BLaER1 (cell line): Measurements from ENCODE around the gene CPSF2.
"Not testable (repeated sequence)": the region's sequence is repeated elsewhere in the genome, so short reads cannot be mapped to it uniquely, and the experiment has no call there.

ENCODE experiments used
- H3K27ac ChIP-seq: shearing (Covaris generic); formaldehyde crosslinking; 2 replicates; pipeline ENCODE4 v1.8.1; 2022
- H3K27me3 ChIP-seq: shearing (Covaris generic); formaldehyde crosslinking; 2 replicates; pipeline ENCODE4 v1.8.1; 2022
- H3K36me3 ChIP-seq: shearing (Covaris generic); formaldehyde crosslinking; 2 replicates; pipeline ENCODE4 v1.8.1; 2022
- H3K4me1 ChIP-seq: shearing (Covaris generic); formaldehyde crosslinking; 2 replicates; pipeline ENCODE4 v1.8.1; 2022
- H3K4me2 ChIP-seq: shearing (Covaris generic); formaldehyde crosslinking; 2 replicates; pipeline ENCODE4 v1.8.1; 2022
- H3K4me3 ChIP-seq: shearing (Covaris generic); formaldehyde crosslinking; 2 replicates; pipeline ENCODE4 v1.8.1; 2022
- H3K9ac ChIP-seq: shearing (Covaris generic); formaldehyde crosslinking; 2 replicates; pipeline ENCODE4 v1.8.1; 2022
- H3K9me3 ChIP-seq: shearing (Covaris generic); formaldehyde crosslinking; 2 replicates; pipeline ENCODE4 v1.8.1; 2022
- H4K20me1 ChIP-seq: shearing (Covaris generic); formaldehyde crosslinking; 2 replicates; pipeline ENCODE4 v1.8.1; 2022
- Cebpa-rat ChIP-seq: shearing (Covaris generic); IDR thresholded peaks from 2 replicates; pipeline ENCODE4 v1.8.1; 2022

CPSF2 gene

GRCh38 chr14:92153581-92153980 is 31.8 kb downstream of the CPSF2 start:
- Histone ChIP-seq H3K9me3 (no peaks in the 10 kb centered on the region), H3K36me3 (peaks cover 84% of the 10 kb centered on the region), H3K9ac (no peak overlapping the region), H3K4me3 (no peak overlapping the region), H3K4me1 (no peaks in the 10 kb centered on the region), H4K20me1 (no peaks in the 10 kb centered on the region), H3K27ac (no peak overlapping the region), H3K27me3 (no peaks in the 10 kb centered on the region), H3K4me2 (no peak overlapping the region)
- no peak for TF ChIP-seq Cebpa-rat

DNA sequence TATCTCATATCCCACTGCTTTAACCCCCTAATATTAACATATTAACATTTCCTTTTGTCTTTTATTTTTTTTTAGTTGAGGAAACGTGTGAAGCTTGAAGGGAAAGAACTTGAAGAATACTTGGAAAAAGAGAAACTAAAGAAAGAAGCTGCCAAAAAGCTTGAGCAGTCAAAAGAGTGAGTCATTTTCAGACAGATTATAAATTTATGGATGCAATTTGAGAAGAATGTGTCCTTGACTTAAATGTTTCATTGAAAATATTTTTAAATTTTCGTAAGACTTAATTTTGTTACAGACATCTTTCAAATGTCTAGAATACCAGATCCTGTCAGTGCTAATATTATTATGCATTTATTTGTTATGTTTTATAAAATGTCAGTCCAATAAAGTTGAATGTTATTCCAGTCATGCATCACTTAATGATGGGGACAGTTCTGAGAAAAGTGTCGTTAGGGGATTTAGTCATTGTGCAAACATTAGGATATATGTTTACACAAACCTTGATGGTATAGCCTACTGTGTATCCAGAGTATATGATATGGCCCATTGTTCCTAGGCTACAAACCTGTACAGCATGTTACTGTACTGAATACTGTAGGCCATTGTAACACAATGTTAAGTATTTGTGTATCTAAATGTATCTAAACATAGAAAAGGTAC is 32.6 kb downstream of the CPSF2 start:
- Histone ChIP-seq H3K4me1 (no peaks in the 10 kb centered on the region), H3K27me3 (no peaks in the 10 kb centered on the region), H3K4me2 (no peak overlapping the region), H3K9ac (no peak overlapping the region), H3K9me3 (no peaks in the 10 kb centered on the region), H3K36me3 (peaks cover 85% of the 10 kb centered on the region), H3K27ac (no peak overlapping the region), H4K20me1 (no peaks in the 10 kb centered on the region), H3K4me3 (no peak overlapping the region)
- TF ChIP-seq Cebpa-rat = no peak

GRCh38 chr14:92160619-92161018 is 38.9 kb downstream of the CPSF2 start:
- H3K27ac ChIP-seq = no peak overlapping the region
- H3K4me2 ChIP-seq = no peak overlapping the region
- no peaks in the 10 kb centered on the region for H3K27me3 ChIP-seq
- peaks cover 23% of the 10 kb centered on the region for H3K9me3 ChIP-seq
- no peak for TF ChIP-seq Cebpa-rat
- peaks cover 98% of the 10 kb centered on the region for H3K36me3 ChIP-seq
- no peaks in the 10 kb centered on the region for H4K20me1 ChIP-seq
- H3K4me3 ChIP-seq = no peak overlapping the region
- no peak overlapping the region for H3K9ac ChIP-seq
- no peaks in the 10 kb centered on the region for H3K4me1 ChIP-seq

GRCh38 chr14:92161521-92161920 is 39.8 kb downstream of the CPSF2 start:
- Histone ChIP-seq H3K27me3 (no peaks in the 10 kb centered on the region), H3K36me3 (peaks cover 99% of the 10 kb centered on the region), H4K20me1 (no peaks in the 10 kb centered on the region), H3K4me3 (no peak overlapping the region), H3K9me3 (peaks cover 31% of the 10 kb centered on the region), H3K27ac (no peak overlapping the region), H3K9ac (no peak overlapping the region), H3K4me2 (no peak overlapping the region), H3K4me1 (no peaks in the 10 kb centered on the region)
- TF ChIP-seq Cebpa-rat = no peak

DNA sequence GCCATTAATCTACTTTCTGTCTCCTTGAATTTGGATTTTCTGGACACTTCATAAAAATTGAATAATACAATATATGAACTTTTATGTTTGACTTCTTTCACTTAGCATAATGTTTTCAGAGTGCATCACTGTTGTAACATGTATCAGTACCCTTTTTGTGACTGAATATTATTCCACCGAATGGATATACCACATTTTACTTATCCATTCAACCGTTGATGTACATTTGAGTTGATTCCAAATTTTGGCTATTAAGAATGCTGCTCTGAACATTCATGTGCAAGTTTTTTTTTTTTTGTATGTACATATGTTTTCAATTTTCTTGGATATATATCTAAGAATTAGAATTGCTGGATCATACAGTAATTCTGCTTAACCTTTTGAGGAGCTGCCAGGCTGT is 43.2 kb downstream of the CPSF2 start:
- Histone ChIP-seq H3K4me3 (no peak overlapping the region), H3K36me3 (peaks cover 85% of the 10 kb centered on the region), H3K4me1 (no peaks in the 10 kb centered on the region), H3K27ac (no peak overlapping the region), H4K20me1 (no peaks in the 10 kb centered on the region), H3K4me2 (no peak overlapping the region), H3K27me3 (no peaks in the 10 kb centered on the region), H3K9ac (no peak overlapping the region), H3K9me3 (peaks cover 31% of the 10 kb centered on the region)
- TF ChIP-seq Cebpa-rat = no peak

- H3K27me3 ChIP-seq = no peaks in the 10 kb centered on the region
- no peaks in the 10 kb centered on the region for H3K4me1 ChIP-seq
- no peak overlapping the region for H3K4me2 ChIP-seq
- H3K36me3 ChIP-seq = peaks cover 4% of the 10 kb centered on the region
- no peaks in the 10 kb centered on the region for H4K20me1 ChIP-seq
- no peak overlapping the region for H3K4me3 ChIP-seq
- H3K9ac ChIP-seq = no peak overlapping the region
- H3K9me3 ChIP-seq = 0 out of 2 replicates have a peak, but pooled peaks cover 3% of the 10 kb centered on the region
- no peak for TF ChIP-seq Cebpa-rat
- H3K27ac ChIP-seq = no peak overlapping the region
Measured at GRCh38 chr14:92173668-92174067, 51.9 kb downstream of the CPSF2 start.

DNA sequence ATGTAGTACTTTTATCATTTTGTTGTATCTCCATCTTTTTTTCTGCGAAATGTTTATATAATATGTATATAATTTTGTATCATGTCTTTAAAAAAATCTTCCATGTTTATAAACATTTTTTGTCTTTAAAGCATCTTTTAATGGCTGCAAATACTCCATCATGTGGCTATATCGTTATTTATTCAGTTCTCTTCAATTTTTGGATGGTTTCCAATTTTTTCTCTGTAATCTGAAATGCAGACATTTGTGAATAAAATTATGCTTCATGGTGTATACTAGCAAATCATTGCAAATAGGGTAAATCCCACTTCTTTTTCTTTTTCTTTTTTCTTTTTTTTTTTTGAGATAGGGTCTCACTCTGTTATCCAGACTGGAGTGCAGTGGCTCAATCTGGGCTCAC is 54.0 kb downstream of the CPSF2 start:
- Histone ChIP-seq H3K27me3 (no peaks in the 10 kb centered on the region), H3K4me1 (no peaks in the 10 kb centered on the region), H3K9ac (no peak overlapping the region), H3K4me2 (no peak overlapping the region), H4K20me1 (no peaks in the 10 kb centered on the region), H3K4me3 (no peak overlapping the region), H3K36me3 (no peaks in the 10 kb centered on the region), H3K9me3 (peaks cover 14% of the 10 kb centered on the region), H3K27ac (no peak overlapping the region)
- no peak for TF ChIP-seq Cebpa-rat

DNA sequence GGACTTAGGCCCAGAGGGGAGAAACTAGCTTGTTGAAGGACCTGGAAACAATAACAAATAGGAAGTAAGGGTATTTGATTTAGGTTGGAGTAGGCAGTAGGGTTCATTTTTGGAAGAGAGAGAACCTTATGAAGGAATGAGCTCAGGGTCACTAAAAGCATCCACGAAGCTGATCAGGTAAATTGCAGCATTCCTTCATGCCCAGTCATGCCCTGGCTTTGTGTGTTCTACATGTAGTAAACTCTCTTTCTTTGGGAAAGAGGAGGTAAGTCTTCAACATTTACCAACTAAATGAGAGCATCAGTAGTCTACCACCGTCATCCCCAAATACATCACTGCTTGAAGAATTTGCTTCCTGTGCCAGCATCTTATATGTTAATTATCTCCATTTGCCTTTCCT is 54.7 kb downstream of the CPSF2 start:
- TF ChIP-seq Cebpa-rat = no peak
- no peak overlapping the region for H3K9ac ChIP-seq
- peaks cover 14% of the 10 kb centered on the region for H3K9me3 ChIP-seq
- no peak overlapping the region for H3K27ac ChIP-seq
- no peaks in the 10 kb centered on the region for H4K20me1 ChIP-seq
- H3K4me2 ChIP-seq = no peak overlapping the region
- no peak overlapping the region for H3K4me3 ChIP-seq
- no peaks in the 10 kb centered on the region for H3K36me3 ChIP-seq
- H3K4me1 ChIP-seq = no peaks in the 10 kb centered on the region
- no peaks in the 10 kb centered on the region for H3K27me3 ChIP-seq

DNA sequence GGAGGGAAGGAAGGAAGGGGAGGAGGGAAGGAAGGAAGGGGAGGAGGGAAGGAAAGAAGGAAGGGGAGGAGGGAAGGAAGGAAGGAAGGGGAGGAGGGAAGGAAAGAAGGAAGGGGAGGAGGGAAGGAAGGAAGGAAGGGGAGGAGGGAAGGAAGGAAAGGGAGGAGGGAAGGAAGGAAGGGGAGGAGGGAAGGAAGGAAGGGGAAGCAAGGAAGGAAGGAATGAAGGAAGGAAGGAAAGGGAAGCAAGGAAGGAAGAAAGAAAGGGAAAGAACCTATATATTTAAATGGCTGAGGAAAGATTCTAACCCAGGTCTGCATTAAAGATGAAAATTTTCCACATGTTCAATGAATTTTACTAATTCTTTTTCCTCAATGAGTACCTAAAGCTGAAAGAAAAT is 57.4 kb downstream of the CPSF2 start:
- not testable (repeated sequence) for H3K9ac ChIP-seq, H3K27ac ChIP-seq, H3K4me2 ChIP-seq, H3K4me1 ChIP-seq, H3K27me3 ChIP-seq, H3K36me3 ChIP-seq, H4K20me1 ChIP-seq, H3K4me3 ChIP-seq
- peaks cover 14% of the 10 kb centered on the region for H3K9me3 ChIP-seq

DNA sequence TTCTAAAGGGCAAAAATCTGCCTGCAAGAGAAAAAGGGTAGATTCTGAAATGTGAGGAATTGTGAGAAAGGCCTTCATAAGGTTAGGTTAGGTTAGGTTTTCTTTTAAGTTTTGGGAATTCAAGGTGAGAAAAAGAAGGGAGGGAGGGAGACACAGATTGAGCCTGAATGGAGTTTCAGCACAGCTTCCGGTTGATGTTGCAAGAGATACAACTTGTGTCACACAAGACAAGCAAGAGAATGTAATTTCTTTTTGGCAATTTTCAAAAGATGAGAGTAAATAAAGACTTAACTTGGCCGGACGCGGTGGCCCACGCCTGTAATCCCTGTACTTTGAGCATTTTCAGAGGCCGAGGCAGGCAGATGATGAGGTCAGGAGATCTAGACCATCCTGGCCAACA is 63.8 kb downstream of the CPSF2 start:
- Histone ChIP-seq H3K4me1 (no peaks in the 10 kb centered on the region), H3K27ac (no peak overlapping the region), H4K20me1 (no peaks in the 10 kb centered on the region), H3K4me3 (no peak overlapping the region), H3K27me3 (no peaks in the 10 kb centered on the region), H3K9me3 (peaks cover 24% of the 10 kb centered on the region), H3K36me3 (no peaks in the 10 kb centered on the region), H3K9ac (no peak overlapping the region), H3K4me2 (no peak overlapping the region)
- no peak for TF ChIP-seq Cebpa-rat

DNA sequence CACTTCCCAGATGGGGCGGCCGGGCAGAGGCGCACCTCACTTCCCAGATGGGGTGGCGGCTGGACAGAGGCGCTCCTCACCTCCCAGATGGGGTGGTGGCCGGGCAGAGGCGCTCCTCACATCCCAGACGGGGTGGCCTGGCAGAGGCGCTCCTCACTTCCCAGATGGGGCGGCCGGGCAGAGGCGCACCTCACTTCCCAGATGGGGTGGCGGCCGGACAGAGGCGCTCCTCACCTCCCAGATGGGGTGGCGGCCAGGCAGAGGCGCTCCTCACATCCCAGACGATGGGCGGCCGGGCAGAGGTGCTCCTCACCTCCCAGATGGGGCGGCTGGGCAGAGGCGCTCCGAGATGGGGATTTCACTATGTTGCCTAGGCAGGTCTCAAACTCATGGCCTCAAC is 65.8 kb downstream of the CPSF2 start:
- H3K36me3 ChIP-seq, H4K20me1 ChIP-seq, H3K4me3 ChIP-seq, H3K27ac ChIP-seq, H3K4me2 ChIP-seq, H3K4me1 ChIP-seq, H3K9ac ChIP-seq, H3K27me3 ChIP-seq: not testable (repeated sequence)
- H3K9me3 ChIP-seq = peaks cover 24% of the 10 kb centered on the region
